Lung (tissue), 12 donors: ENCODE results near the gene ALDH7A1. TPM values are rescaled to one million over a fixed set of nuclear protein-coding genes. Genes with fewer than 3 reads are reported as not detected.
A peak's percentile ranks its signal among the peaks of the same experiment; 100 is the strongest.

Source experiments
- ATAC-seq: fragments of 200-7000 bp; cut with Tn5 transposase; one replicate; pipeline ENCODE4 v1.9.1; 2020; ENCODE audit warnings: moderate number of reproducible peaks; ENCODE audit not compliant: insufficient read depth, low FRiP score
- DNase-seq, 3 donors: peaks; one replicate each; pipeline ENCODE4 v3.0.0-alpha.2; 2013 to 2017
- H3K27ac ChIP-seq, 2 donors: one replicate each; pipeline ENCODE4 v1.5.1; 2013; ENCODE audit warnings: mild to moderate bottlenecking in 2 of 2, moderate library complexity in 2 of 2, control low read depth in 1 of 2, inconsistent platforms in 1 of 2, low read depth in 1 of 2, low read length in 1 of 2
- H3K27me3 ChIP-seq, 3 donors: one replicate each; pipeline ENCODE4 v1.5.1; 2013; ENCODE audit warnings: low read length in 2 of 3; ENCODE audit not compliant: control insufficient read depth in 3 of 3, insufficient read depth in 3 of 3
- H3K36me3 ChIP-seq, 4 donors: one replicate each; pipeline ENCODE4 v1.5.1; 2013; ENCODE audit warnings: low read length in 4 of 4, mild to moderate bottlenecking in 1 of 4, moderate library complexity in 1 of 4; ENCODE audit not compliant: control insufficient read depth in 4 of 4, insufficient read depth in 4 of 4
- H3K4me1 ChIP-seq, 5 donors: one replicate each; pipeline ENCODE4 v1.5.1; 2013; ENCODE audit warnings: low read length in 5 of 5, mild to moderate bottlenecking in 2 of 5, moderate library complexity in 1 of 5; ENCODE audit not compliant: control insufficient read depth in 5 of 5, insufficient read depth in 5 of 5
- H3K4me3 ChIP-seq: one replicate; pipeline ENCODE4 v1.5.1; 2013; ENCODE audit warnings: mild to moderate bottlenecking, control low read depth, moderate library complexity
- H3K9ac ChIP-seq, 2 donors: one replicate each; pipeline ENCODE4 v1.5.1; 2013; ENCODE audit warnings: low read length in 2 of 2, control low read depth in 1 of 2; ENCODE audit not compliant: insufficient read depth in 1 of 2
- H3K9me3 ChIP-seq, 4 donors: one replicate each; pipeline ENCODE4 v1.5.1; 2013; ENCODE audit warnings: low read length in 3 of 4, mild to moderate bottlenecking in 1 of 4, moderate library complexity in 1 of 4; ENCODE audit not compliant: control insufficient read depth in 4 of 4, insufficient read depth in 3 of 4
- WGBS, 2 donors: extraction: QIAGEN DNeasy Blood & Tissue Kit; methylation state at CpG; one replicate each; pipeline ENCODE4 v1.1.7; 2013; 5-methylcytosine and 5-hydroxymethylcytosine counted together
- polyA plus RNA-seq, 2 donors: library from polyadenylated mRNA; stranded (reverse); fragments of 200-250 nt; gene quantifications; one replicate each; pipeline ENCODE4 v1.2.1, GENCODE V29; 2013
- total RNA-seq, 2 donors: library from RNA; depleted of rRNA in 1 of 2; stranded (reverse); fragments of >200 nt in 1 of 2; gene quantifications; one replicate each; pipeline ENCODE4 v1.2.1, GENCODE V29; 2014 to 2021
- TF ChIP-seq, protein P1 (sequence below): IDR thresholded peaks from 2 replicates; pipeline ENCODE4 v1.5.1; 2012; ENCODE audit warnings: mild to moderate bottlenecking; ENCODE audit errors: control extremely low read depth, extremely low read depth
- donor health status: control.
- donor health status: control.
- donor health status: Bipolar disorder and iron deficiency.
- donor health status: healthy.
- donor health status: DM: yes; HTN: yes; CAD: no.

Gene ALDH7A1
- total and polyA plus RNA-seq, 4 donors, result 17.4 to 66.0 (median 38.1) TPM

DNA sequence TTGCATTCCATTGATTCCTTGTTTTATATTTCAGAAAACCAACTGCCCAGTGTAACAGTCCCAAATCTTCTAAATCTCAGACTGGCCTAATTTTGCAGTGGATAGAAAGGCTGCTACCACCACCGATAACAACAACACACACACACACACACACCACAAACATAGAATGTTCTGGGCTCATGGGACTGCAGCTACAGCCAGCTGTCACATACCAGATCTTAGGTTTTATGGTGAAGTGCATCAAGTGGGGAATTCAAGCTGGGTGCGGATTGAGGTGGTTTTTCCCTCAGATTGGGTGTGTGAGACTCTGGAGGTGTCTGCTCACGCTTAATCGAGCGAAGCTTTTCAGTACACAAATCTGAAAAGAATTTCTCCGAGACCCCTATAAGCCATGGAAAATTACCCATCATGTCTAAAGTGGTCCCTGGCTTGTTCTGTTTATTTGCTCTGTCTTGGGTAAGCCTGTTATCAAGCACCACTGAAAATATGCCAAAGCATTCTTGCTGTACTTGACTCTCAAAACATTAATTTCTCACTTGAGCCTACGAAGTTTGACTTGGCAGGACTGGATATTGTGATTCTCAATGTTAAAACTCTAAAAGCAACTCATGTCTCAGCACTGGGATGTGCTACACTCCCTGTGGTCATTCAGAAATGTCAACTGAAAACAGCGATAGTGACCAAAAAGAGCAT is 71.1 kb downstream of the ALDH7A1 start:
- Histone ChIP-seq H3K9ac (no peak overlapping the region), H3K27me3 (no peaks in the 10 kb centered on the region), H3K4me3 (no peak overlapping the region), H3K36me3 (no peaks in the 10 kb centered on the region), H3K4me1 (peaks cover 0 to 26% (median 6%) of the 10 kb centered on the region in 5 donors), H3K27ac (peak overlapping the region in 1 of 2 donors; percentile 79), H3K9me3 (no peaks in the 10 kb centered on the region)
- no peak for ATAC-seq
- DNase-seq, result peak in 2 of 3 donors; percentile 55 to 75
- 52 to 80% methylated on average over 8 of the region's 8 CpGs for WGBS, 2 donors
- TF ChIP-seq, protein P1, sequence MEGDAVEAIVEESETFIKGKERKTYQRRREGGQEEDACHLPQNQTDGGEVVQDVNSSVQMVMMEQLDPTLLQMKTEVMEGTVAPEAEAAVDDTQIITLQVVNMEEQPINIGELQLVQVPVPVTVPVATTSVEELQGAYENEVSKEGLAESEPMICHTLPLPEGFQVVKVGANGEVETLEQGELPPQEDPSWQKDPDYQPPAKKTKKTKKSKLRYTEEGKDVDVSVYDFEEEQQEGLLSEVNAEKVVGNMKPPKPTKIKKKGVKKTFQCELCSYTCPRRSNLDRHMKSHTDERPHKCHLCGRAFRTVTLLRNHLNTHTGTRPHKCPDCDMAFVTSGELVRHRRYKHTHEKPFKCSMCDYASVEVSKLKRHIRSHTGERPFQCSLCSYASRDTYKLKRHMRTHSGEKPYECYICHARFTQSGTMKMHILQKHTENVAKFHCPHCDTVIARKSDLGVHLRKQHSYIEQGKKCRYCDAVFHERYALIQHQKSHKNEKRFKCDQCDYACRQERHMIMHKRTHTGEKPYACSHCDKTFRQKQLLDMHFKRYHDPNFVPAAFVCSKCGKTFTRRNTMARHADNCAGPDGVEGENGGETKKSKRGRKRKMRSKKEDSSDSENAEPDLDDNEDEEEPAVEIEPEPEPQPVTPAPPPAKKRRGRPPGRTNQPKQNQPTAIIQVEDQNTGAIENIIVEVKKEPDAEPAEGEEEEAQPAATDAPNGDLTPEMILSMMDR, result no peak

DNA sequence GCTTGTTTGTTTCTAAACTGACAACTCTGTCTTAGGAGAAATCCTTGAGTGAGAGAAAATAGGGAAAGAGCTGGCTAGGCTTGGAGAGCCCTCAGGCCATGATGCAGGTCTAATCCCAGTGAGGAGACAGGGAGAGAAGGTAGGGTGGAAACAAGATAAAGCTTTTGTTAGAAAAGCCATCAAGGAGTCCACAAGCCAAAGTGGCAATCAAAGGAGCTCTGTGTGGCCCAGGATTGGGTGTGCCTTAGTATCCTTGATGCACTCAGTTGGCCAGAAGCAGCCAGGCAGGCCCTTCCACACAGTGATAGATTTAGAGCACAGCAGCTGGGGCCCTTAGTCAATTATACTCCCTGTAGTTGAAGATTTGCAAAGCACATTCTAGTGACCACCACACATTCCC is 73.9 kb downstream of the ALDH7A1 start:
- TF ChIP-seq, protein P1, result no peak
- DNase-seq (no peak), ATAC-seq (no peak)
- Histone ChIP-seq H3K4me3 (no peak overlapping the region), H3K36me3 (no peaks in the 10 kb centered on the region), H3K9ac (no peak overlapping the region), H3K27me3 (no peaks in the 10 kb centered on the region), H3K4me1 (peaks cover 0 to 28% (median 6%) of the 10 kb centered on the region in 5 donors), H3K27ac (peak overlapping the region in 1 of 2 donors; percentile 3), H3K9me3 (no peaks in the 10 kb centered on the region)

DNA sequence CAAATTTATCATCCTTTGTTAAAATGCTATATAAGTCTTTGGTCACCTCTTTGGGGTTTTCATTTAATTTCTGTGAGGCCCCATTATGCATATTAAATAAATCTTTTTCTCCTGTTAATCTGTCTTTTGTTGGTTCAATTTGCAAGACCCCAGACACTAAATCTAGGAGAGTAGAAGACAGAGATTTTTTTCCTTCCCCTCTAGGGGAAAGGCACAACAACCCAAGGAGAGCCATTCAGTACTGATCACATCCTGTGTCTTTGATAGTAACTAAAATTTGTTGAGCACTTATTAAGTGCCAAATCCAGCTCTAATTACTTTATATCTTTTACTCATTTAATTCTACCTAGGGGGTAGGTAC is 74.4 kb downstream of the ALDH7A1 start:
- DNase-seq (no peak), ATAC-seq (no peak)
- TF ChIP-seq, protein P1, result no peak
- Histone ChIP-seq H3K4me3 (no peak overlapping the region), H3K27me3 (no peaks in the 10 kb centered on the region), H3K9me3 (no peaks in the 10 kb centered on the region), H3K9ac (no peak overlapping the region), H3K4me1 (peaks cover 0 to 28% (median 6%) of the 10 kb centered on the region in 5 donors), H3K27ac (no peak overlapping the region), H3K36me3 (no peaks in the 10 kb centered on the region)
